Esophagus muscularis mucosa (tissue), 2 donors: ENCODE data around the gene MTCL1.

Experiments
- POLR2A ChIP-seq: fragments of 450-650 bp; IDR thresholded peaks from one replicate; pipeline ENCODE4 v1.6.1; 2017; ENCODE audit warnings: antibody characterized with exemption, moderate library complexity, mild to moderate bottlenecking, low read depth
- POLR2AphosphoS5 ChIP-seq, 2 donors: sonication (generic); formaldehyde crosslinking; IDR thresholded peaks; one replicate each; pipeline ENCODE4 v1.6.1; 2017; ENCODE audit warnings: antibody characterized with exemption in 2 of 2

GRCh38 chr18:8689517-8689916 is 15.8 kb upstream of the MTCL1 start:
- no peak for TF ChIP-seq POLR2AphosphoS5 (IDR thresholded peaks at IDR 0.05)
- TF ChIP-seq POLR2A: no peak
